Measurements from ENCODE around the gene EGR2. TPM values are rescaled to one million over a fixed set of nuclear protein-coding genes. Genes with fewer than 3 reads are reported as not detected.

Gene EGR2
- total and polyA plus RNA-seq, 2 donors (not counting 3 experiments of a cell fraction or from before 2014, with no cell fraction given): 0.46 to 0.47 TPM

DNA sequence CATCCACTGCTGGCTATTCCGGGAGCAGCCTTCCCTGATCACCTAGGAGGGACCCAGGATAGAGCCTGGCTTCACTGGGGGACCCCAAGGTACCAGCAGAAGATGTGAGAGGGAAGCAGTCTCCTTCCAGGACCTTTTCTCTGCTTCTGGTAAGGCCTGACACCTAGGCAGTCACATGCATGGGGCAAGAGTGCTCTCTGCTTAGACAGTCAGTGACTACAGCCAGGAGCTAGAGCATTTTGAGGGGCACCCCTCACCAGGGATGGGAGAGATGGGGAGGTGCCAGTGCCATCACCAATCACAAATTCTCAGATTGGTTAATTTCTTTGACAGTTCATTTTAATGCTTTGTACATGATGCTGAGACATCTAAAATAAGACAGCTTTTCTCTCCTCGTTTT lies 25.6 kb downstream of the EGR2 start:
- H3K9me3 ChIP-seq (replicated peaks; ENCODE audit: control insufficient read depth, insufficient read depth, low read length): no peaks in the 10 kb centered on the region
- peaks cover 6 to 7% of the 10 kb centered on the region in 2 experiments for H3K27me3 ChIP-seq (ENCODE audit: control insufficient read depth in 2 of 2, insufficient read depth in 2 of 2, low read length in 2 of 2)
- no peak for DNase-seq (ENCODE audit: low read depth, low spot score)
- no peak overlapping the region for H3K4me2 ChIP-seq (ENCODE audit: insufficient read depth, low read length)
- H3K9ac ChIP-seq (replicated peaks; ENCODE audit: extremely low read depth, insufficient read depth, low read length): no peak overlapping the region
- H3K4me1 ChIP-seq (ENCODE audit: control insufficient read depth, extremely low read depth, insufficient read depth, low read length): no peaks in the 10 kb centered on the region
- POLR2A ChIA-PET: no interaction called here
- no peak overlapping the region for H3K27ac ChIP-seq (ENCODE audit: insufficient read depth, low read depth, low read length)
- no peak overlapping the region for H2AFZ ChIP-seq (ENCODE audit: low read depth, low read length)
- dilution Hi-C loops (cut with MboI; ENCODE audit: extremely low pct_ligation_motif_present, low sequenced_read_pairs) (no loop called here), intact Hi-C loops (cut with micrococcal nuclease) (no loop called here)
- no TSS peak for BruUV-seq (replicated peaks)
- no peak overlapping the region for H3K4me3 ChIP-seq (replicated peaks in 1 of 3; ENCODE audit: insufficient read depth in 1 of 3, low read depth in 1 of 3, low read length in 3 of 3)
- H3K36me3 ChIP-seq (ENCODE audit: control insufficient read depth in 2 of 2, extremely low read depth in 1 of 2, insufficient read depth in 2 of 2, low read length in 2 of 2): no peaks in the 10 kb centered on the region
- H4K20me1 ChIP-seq (replicated peaks; ENCODE audit: control insufficient read depth, extremely low read depth, insufficient read depth, low read length): no peaks in the 10 kb centered on the region
- H3K9me1 ChIP-seq (replicated peaks; ENCODE audit: control insufficient read depth, extremely low read depth, insufficient read depth, low read length): no peaks in the 10 kb centered on the region
- H3K79me2 ChIP-seq (ENCODE audit: control insufficient read depth, insufficient read depth, low read length): no peaks in the 10 kb centered on the region
- FAIRE-seq: no peak
- CTCF ChIA-PET: interaction anchor here (0.5 kb wide), 1 partner anchor 352 kb away, joined by 4 read pairs; no protein-coding TSS in a partner anchor
- TF ChIP-seq EZH2 (IDR thresholded peaks at IDR 0.05; ENCODE audit: borderline replicate concordance, low read depth, low read length, severe bottlenecking): no peak
- TF ChIP-seq GATA2 (IDR thresholded peaks at IDR 0.05; ENCODE audit: insufficient read depth, insufficient read length, low read depth, low read length): no peak
- TF ChIP-seq, protein P1, sequence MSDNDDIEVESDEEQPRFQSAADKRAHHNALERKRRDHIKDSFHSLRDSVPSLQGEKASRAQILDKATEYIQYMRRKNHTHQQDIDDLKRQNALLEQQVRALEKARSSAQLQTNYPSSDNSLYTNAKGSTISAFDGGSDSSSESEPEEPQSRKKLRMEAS (IDR thresholded peaks at IDR 0.05; ENCODE audit: insufficient read depth, insufficient read length): no peak

DNA sequence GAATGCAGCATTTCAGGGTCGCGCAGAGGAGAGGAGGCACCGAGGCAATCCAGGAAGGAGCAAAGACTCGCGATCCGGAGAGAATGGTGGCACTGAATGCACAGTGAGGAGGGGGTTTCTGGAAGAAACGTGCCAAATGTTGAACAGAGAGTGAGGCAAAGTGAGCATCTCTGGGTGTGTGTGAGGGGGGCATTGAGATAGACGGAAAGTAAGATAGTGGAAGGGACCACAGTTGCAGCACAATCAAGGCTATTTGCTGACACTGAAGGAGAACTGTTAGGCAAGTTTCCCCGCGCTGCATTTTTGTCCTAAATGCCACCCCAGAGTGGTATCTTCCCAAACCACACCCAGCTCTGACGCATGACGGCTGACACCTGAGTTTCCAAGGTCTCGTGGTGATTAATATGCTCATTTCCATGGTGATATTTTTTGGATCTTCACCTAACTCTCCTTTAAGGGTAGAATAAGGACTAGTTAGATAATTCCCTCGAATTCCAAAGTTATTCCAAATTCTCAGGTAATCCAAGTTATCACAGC lies 26.1 kb downstream of the EGR2 start:
- ChIA-PET POLR2A (no interaction called here), CTCF (interaction anchor here (1.5 kb wide), 1 partner anchor 19 kb away, joined by 3 read pairs; no protein-coding TSS in a partner anchor)
- no peak overlapping the region for H2AFZ ChIP-seq (ENCODE audit: low read depth, low read length)
- H3K4me3 ChIP-seq (replicated peaks in 1 of 3; ENCODE audit: insufficient read depth in 1 of 3, low read depth in 1 of 3, low read length in 3 of 3): no peak overlapping the region
- H3K27ac ChIP-seq (ENCODE audit: insufficient read depth, low read depth, low read length): no peak overlapping the region
- H3K9me1 ChIP-seq (replicated peaks; ENCODE audit: control insufficient read depth, extremely low read depth, insufficient read depth, low read length): no peaks in the 10 kb centered on the region
- intact Hi-C loops (cut with micrococcal nuclease) (no loop called here), dilution Hi-C loops (cut with MboI; ENCODE audit: extremely low pct_ligation_motif_present, low sequenced_read_pairs) (no loop called here)
- no peak overlapping the region for H3K9ac ChIP-seq (replicated peaks; ENCODE audit: extremely low read depth, insufficient read depth, low read length)
- no TSS peak for BruUV-seq (replicated peaks)
- H3K79me2 ChIP-seq (ENCODE audit: control insufficient read depth, insufficient read depth, low read length): no peaks in the 10 kb centered on the region
- TF ChIP-seq MYC (IDR thresholded peaks at IDR 0.05; ENCODE audit: low read depth, low read length) (no peak), CTCF (IDR thresholded peaks at IDR 0.05; ENCODE audit: extremely low read depth in 1 of 2, insufficient read depth in 1 of 2, low read depth in 1 of 2, low read length in 2 of 2) (no peak), FOS (IDR thresholded peaks at IDR 0.05; ENCODE audit: borderline replicate concordance, insufficient read depth, low read length) (no peak), JUN (IDR thresholded peaks at IDR 0.05; ENCODE audit: borderline replicate concordance, insufficient read depth, insufficient read length, low read depth) (no peak), POLR2AphosphoS5 (IDR thresholded peaks at IDR 0.05; ENCODE audit: insufficient read depth, low read depth, low read length) (no peak), POLR2A (IDR thresholded peaks at IDR 0.05; ENCODE audit: low read depth, low read length) (no peak), GATA2 (IDR thresholded peaks at IDR 0.05; ENCODE audit: insufficient read depth, insufficient read length, low read depth, low read length) (no peak), EZH2 (IDR thresholded peaks at IDR 0.05; ENCODE audit: borderline replicate concordance, low read depth, low read length, severe bottlenecking) (no peak)
- TF ChIP-seq, protein P1 (IDR thresholded peaks at IDR 0.05; ENCODE audit: insufficient read depth, insufficient read length): no peak
- no peak overlapping the region for H3K4me2 ChIP-seq (ENCODE audit: insufficient read depth, low read length)
- H3K4me1 ChIP-seq (ENCODE audit: control insufficient read depth, extremely low read depth, insufficient read depth, low read length): no peaks in the 10 kb centered on the region
- DNase-seq (ENCODE audit: low read depth, low spot score) (no peak), FAIRE-seq (no peak)
- no peaks in the 10 kb centered on the region for H4K20me1 ChIP-seq (replicated peaks; ENCODE audit: control insufficient read depth, extremely low read depth, insufficient read depth, low read length)
- no peaks in the 10 kb centered on the region for H3K36me3 ChIP-seq (ENCODE audit: control insufficient read depth in 2 of 2, extremely low read depth in 1 of 2, insufficient read depth in 2 of 2, low read length in 2 of 2)
- H3K9me3 ChIP-seq (replicated peaks; ENCODE audit: control insufficient read depth, insufficient read depth, low read length): no peaks in the 10 kb centered on the region
- peaks cover 2 to 7% of the 10 kb centered on the region in 2 experiments for H3K27me3 ChIP-seq (ENCODE audit: control insufficient read depth in 2 of 2, insufficient read depth in 2 of 2, low read length in 2 of 2)
